Superior temporal gyrus (tissue), 1 donor: Measurements from ENCODE around the gene ARPC4.
A peak's percentile ranks its signal among the peaks of the same experiment; 100 is the strongest.
"Not testable (repeated sequence)": the region's sequence is repeated elsewhere in the genome, so short reads cannot be mapped to it uniquely, and the experiment has no call there.

Experiments used
- DNase-seq: peaks from one replicate; pipeline ENCODE4 v3.0.0-alpha.2; 2016; ENCODE audit errors: extremely low spot score

The ARPC4 gene

GRCh38 chr3:9820946-9821345 lies 28.1 kb downstream of the ARPC4 start:
- no peak for DNase-seq

GRCh38 chr3:9825451-9826040 lies 32.7 kb downstream of the ARPC4 start:
- no peak for DNase-seq

- no peak for DNase-seq
Observed at GRCh38 chr3:9826815-9827573, 34.1 kb downstream of the ARPC4 start.

GRCh38 chr3:9828801-9829755 lies 36.2 kb downstream of the ARPC4 start:
- no peak for DNase-seq

- no peak for DNase-seq
Observed at GRCh38 chr3:9831253-9831652, 38.4 kb downstream of the ARPC4 start.

- no peak for DNase-seq
Observed at GRCh38 chr3:9833078-9833477, 40.2 kb downstream of the ARPC4 start.

- no peak for DNase-seq
Observed at GRCh38 chr3:9834520-9835380, 41.9 kb downstream of the ARPC4 start.

- DNase-seq = no peak
Observed at GRCh38 chr3:9837701-9838582, 45.1 kb downstream of the ARPC4 start.

GRCh38 chr3:9838856-9839255 lies 46.0 kb downstream of the ARPC4 start:
- no peak for DNase-seq

GRCh38 chr3:9841015-9841414 lies 48.1 kb downstream of the ARPC4 start:
- no peak for DNase-seq

GRCh38 chr3:9843715-9844438 lies 51.0 kb downstream of the ARPC4 start, which contains the start of gene RPUSD3:
Gene RPUSD3, minus strand, starts transcription at chr3:9844008. Its CDS starts 18 bp downstream, at chr3:9843990.
- peak; percentile 99 for DNase-seq

- DNase-seq = no peak
Observed at GRCh38 chr3:9846231-9846630, 53.3 kb downstream of the ARPC4 start.

GRCh38 chr3:9846931-9847488 lies 54.1 kb downstream of the ARPC4 start:
- no peak for DNase-seq

GRCh38 chr3:9847870-9848269 lies 55.0 kb downstream of the ARPC4 start:
- DNase-seq = not testable (repeated sequence)

- peak; percentile 60 for DNase-seq
Observed at GRCh38 chr3:9848860-9849259, 56.0 kb downstream of the ARPC4 start.

GRCh38 chr3:9851383-9851782 lies 58.5 kb downstream of the ARPC4 start:
- DNase-seq = not testable (repeated sequence)

- DNase-seq = not testable (repeated sequence)
Observed at GRCh38 chr3:9851926-9852325, 59.0 kb downstream of the ARPC4 start.

- no peak for DNase-seq
Observed at GRCh38 chr3:9852528-9852927, 59.6 kb downstream of the ARPC4 start.

GRCh38 chr3:9854291-9854940 lies 61.5 kb downstream of the ARPC4 start:
- not testable (repeated sequence) for DNase-seq
